GM12878 (cell line): Measurements from ENCODE around the gene DLG2. TPM values are rescaled to one million over a fixed set of nuclear protein-coding genes. Genes with fewer than 3 reads are reported as not detected.

Experiments
- ATAC-seq: fragments of 200-7000 bp; cut with Tn5 transposase; 3 replicates; pipeline ENCODE4 v1.9.1; 2020; ENCODE audit warnings: mild to moderate bottlenecking, moderate library complexity
- BruUV-seq: library from RNA; stranded (reverse); fragments of 400-500 nt; replicated peaks from 2 replicates; lab custom pipeline; 2021; lab: Mats Ljungman, UMichigan
- CTCF ChIA-PET: fragments of 300-600 bp; sonication (Branson Sonifier 250); formaldehyde crosslinking; extraction: SDS; loops from one replicate; lab custom pipeline; 2021; ENCODE audit warnings: inconsistent platforms; lab: Yijun Ruan, JAX
- POLR2A ChIA-PET: fragments of 350-600 bp; formaldehyde crosslinking; extraction: SDS; loops from one replicate; lab custom pipeline; 2021; ENCODE audit warnings: inconsistent platforms; lab: Charles Lee
- RAD21 ChIA-PET: fragments of 300-600 bp; sonication (Branson Sonifier 250); formaldehyde crosslinking; loops from one replicate; lab custom pipeline; 2023; ENCODE audit warnings: antibody characterized with exemption; ENCODE audit not compliant: unreplicated experiment; lab: Charles Lee
- SMC1A ChIA-PET: fragments of 300-600 bp; sonication (Branson Sonifier 250); formaldehyde crosslinking; loops from one replicate; lab custom pipeline; 2023; ENCODE audit not compliant: unreplicated experiment, uncharacterized antibody; lab: Charles Lee
- DNase-seq: peaks from one replicate; pipeline ENCODE4 v3.0.0-alpha.2; 2011; ENCODE audit warnings: low read depth, low spot score
- FAIRE-seq: peaks from 3 replicates; lab custom pipeline; 2011; peaks lifted over from hg19 to GRCh38; lab: Jason Lieb, UNC
- H2AFZ ChIP-seq: 2 replicates; pipeline ENCODE4 v1.6.0; 2011; ENCODE audit warnings: low read depth, low read length, control low read depth; ENCODE audit not compliant: control insufficient read depth
- H3K27ac ChIP-seq: 2 replicates; pipeline ENCODE4 v1.5.1; 2011; ENCODE audit warnings: control low read depth; ENCODE audit not compliant: control insufficient read depth, insufficient read depth
- H3K27me3 ChIP-seq, 2 experiments: replicated peaks in 1 of 2; 2 replicates each; pipeline versions ENCODE4 v1.6.0 to v1.6.1; 2011; ENCODE audit warnings: low read length in 1 of 2; ENCODE audit not compliant: control insufficient read depth in 2 of 2, insufficient read depth in 2 of 2
- H3K36me3 ChIP-seq, 2 experiments: 2 replicates each; pipeline ENCODE4 v1.5.1; 2011; ENCODE audit warnings: low read length in 1 of 2; ENCODE audit not compliant: control insufficient read depth in 2 of 2, insufficient read depth in 2 of 2
- H3K4me1 ChIP-seq: 2 replicates; pipeline ENCODE4 v1.6.1; 2011; ENCODE audit warnings: mild to moderate bottlenecking, low read length, moderate library complexity, mixed read lengths; ENCODE audit not compliant: control insufficient read depth, insufficient read depth
- H3K4me2 ChIP-seq: 2 replicates; pipeline ENCODE4 v1.6.0; 2011; ENCODE audit warnings: control low read depth; ENCODE audit not compliant: control insufficient read depth, insufficient read depth
- H3K4me3 ChIP-seq: fragments of 200-600 bp; sonication (generic); 2 replicates; pipeline ENCODE4 v1.5.1; 2016
- H3K79me2 ChIP-seq: 2 replicates; pipeline ENCODE4 v1.6.0; 2011; ENCODE audit warnings: low read length; ENCODE audit not compliant: control insufficient read depth, insufficient read depth
- H3K9ac ChIP-seq: 2 replicates; pipeline ENCODE4 v1.8.0; 2011; ENCODE audit warnings: low read length, control low read depth, mixed read lengths; ENCODE audit not compliant: control insufficient read depth, insufficient read depth
- H3K9me3 ChIP-seq: replicated peaks from 3 replicates; pipeline ENCODE4 v1.5.1; 2011; ENCODE audit warnings: mild to moderate bottlenecking, low read length; ENCODE audit not compliant: control insufficient read depth, insufficient read depth
- H4K20me1 ChIP-seq: 2 replicates; pipeline ENCODE4 v1.6.0; 2011; ENCODE audit not compliant: control insufficient read depth, insufficient read depth
- ATF7 ChIP-seq: fragments of 450-650 bp; IDR thresholded peaks from 2 replicates; pipeline ENCODE4 v1.6.1; 2016; ENCODE audit warnings: low read depth, mild to moderate bottlenecking
- BACH1 ChIP-seq: fragments of 450-650 bp; IDR thresholded peaks from 2 replicates; pipeline ENCODE4 v1.6.1; 2017; ENCODE audit warnings: mild to moderate bottlenecking, borderline replicate concordance
- FOXM1 ChIP-seq: IDR thresholded peaks from 2 replicates; pipeline ENCODE4 v1.6.1; 2012; ENCODE audit warnings: low read depth, mild to moderate bottlenecking, inconsistent platforms, low read length, moderate library complexity
- NFXL1 ChIP-seq: fragments of 450-650 bp; IDR thresholded peaks from 2 replicates; pipeline ENCODE4 v1.6.1; 2017; ENCODE audit warnings: antibody characterized with exemption, mild to moderate bottlenecking, borderline replicate concordance
- NRF1 ChIP-seq: conservative IDR thresholded peaks from 2 replicates; pipeline ENCODE4 v1.6.1; 2011; ENCODE audit warnings: mild to moderate bottlenecking, low read depth, low read length, improper control_type of control experiment
- POLR2AphosphoS2 ChIP-seq: IDR thresholded peaks from 2 replicates; pipeline ENCODE4 v1.6.1; 2011; ENCODE audit warnings: low read depth, mild to moderate bottlenecking, low read length, improper control_type of control experiment, moderate library complexity
- RBBP5 ChIP-seq: fragments of 200-600 bp; sonication (generic); conservative IDR thresholded peaks from 2 replicates; pipeline ENCODE4 v1.6.1; 2016
- SIX5 ChIP-seq: IDR thresholded peaks from 2 replicates; pipeline ENCODE4 v1.6.1; 2011; ENCODE audit warnings: mild to moderate bottlenecking, low read depth, low read length, moderate library complexity; ENCODE audit not compliant: severe bottlenecking
- SMC3 ChIP-seq: IDR thresholded peaks from 2 replicates; pipeline ENCODE4 v1.6.1; 2011; ENCODE audit warnings: low read length, improper control_type of control experiment, borderline replicate concordance
- TCF7 ChIP-seq: IDR thresholded peaks from 2 replicates; pipeline ENCODE4 v1.6.1; 2014; ENCODE audit warnings: antibody characterized with exemption, borderline replicate concordance
- ZNF217 ChIP-seq: fragments of 450-650 bp; IDR thresholded peaks from 2 replicates; pipeline ENCODE4 v1.6.1; 2017; ENCODE audit warnings: antibody characterized with exemption, mild to moderate bottlenecking
- WGBS: methylation state at CpG from one replicate; pipeline ENCODE4 v1.1.6; 2016; ENCODE audit warnings: low lambda C conversion rate; ENCODE audit not compliant: insufficient replicate concordance, insufficient coverage; ENCODE audit errors: missing lambda C conversion rate; 5-methylcytosine and 5-hydroxymethylcytosine counted together
- in situ Hi-C: fragments of 300-500 bp; cut with MboI; formaldehyde crosslinking; loops from 9 replicates; pipeline ENCODE4 v1.14.3; 2018; ENCODE audit warnings: mixed read lengths
- intact Hi-C: fragments of 100-400 bp; cut with micrococcal nuclease; formaldehyde crosslinking; loops from one replicate; pipeline ENCODE4 v1.14.2; 2022; ENCODE audit not compliant: unreplicated experiment
- polyA plus RNA-seq, 11 experiments: library from polyadenylated mRNA; depleted of rRNA in 4 of 11; unstranded in 6 of 11; stranded (reverse) in 5 of 11; fragments of >200 nt; fragmentation: Nextera tagmentation in 4 of 11; fragmentation: Illumina TruSeq in 1 of 11; extraction: Ambion mirVana in 4 of 11; extraction: Trizol in 1 of 11; gene quantifications; 1 replicate in 1 of 11; 2 replicates in 10 of 11; pipeline versions ENCODE4 v1.2.1 to v1.2.3, GENCODE V29; 2011 to 2016; ENCODE audit warnings: inconsistent platforms in 2 of 11, missing spikeins in 2 of 11, low read depth in 1 of 11
- total RNA-seq, 4 experiments: library from RNA; depleted of rRNA in 3 of 4; stranded (reverse); fragments of >200 nt in 3 of 4; fragmentation: Illumina TruSeq in 1 of 4; extraction: Trizol in 1 of 4; gene quantifications; 2 replicates each; pipeline versions ENCODE4 v1.2.1 to v1.2.3, GENCODE V29; 2013 to 2021
- TF ChIP-seq, protein P1 (sequence below): fragments of 450-650 bp; IDR thresholded peaks from 2 replicates; pipeline ENCODE4 v1.6.1; 2017; ENCODE audit warnings: borderline replicate concordance
- TF ChIP-seq, protein P2 (sequence below): fragments of 450-650 bp; IDR thresholded peaks from 2 replicates; pipeline ENCODE4 v1.6.1; 2017; ENCODE audit warnings: mild to moderate bottlenecking, low read depth, inconsistent platforms; ENCODE audit not compliant: poor library complexity, severe bottlenecking
- TF ChIP-seq, protein P3 (sequence below): IDR thresholded peaks from 2 replicates; pipeline ENCODE4 v1.6.1; 2011; ENCODE audit warnings: low read depth, mild to moderate bottlenecking, low read length, moderate library complexity, borderline replicate concordance; ENCODE audit errors: extremely low read depth
- TF ChIP-seq, protein P4 (sequence below): IDR thresholded peaks from 2 replicates; pipeline ENCODE4 v1.6.1; 2011; ENCODE audit warnings: mild to moderate bottlenecking, low read depth, low read length, moderate library complexity; ENCODE audit not compliant: insufficient replicate concordance

The DLG2 gene
- total and polyA plus RNA-seq, 10 of the 15 experiments (the other 5 are each of a cell fraction or from before 2014, with no cell fraction given): 0.09 to 0.98 (median 0.35) TPM

DNA sequence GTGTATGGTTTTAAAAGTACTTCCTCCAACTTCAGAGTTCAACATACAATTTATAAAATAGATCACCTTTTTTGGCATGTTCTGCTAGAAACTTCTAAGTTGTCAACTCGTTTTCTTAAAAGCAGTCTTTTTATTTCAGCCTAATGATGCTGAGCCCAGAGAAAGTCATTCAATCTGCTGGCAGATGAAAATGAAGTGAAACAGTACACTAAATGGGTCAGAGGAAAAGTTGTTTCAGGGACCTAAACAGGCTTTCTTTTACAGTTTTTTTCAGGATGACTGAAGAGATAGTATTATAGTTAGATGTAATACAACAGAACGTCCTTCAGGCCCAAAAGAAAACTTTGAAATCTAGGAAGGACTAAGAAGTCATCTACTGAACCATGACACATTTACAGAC is 1498.3 kb downstream of the DLG2 start (continued):
- TF ChIP-seq, protein P1, sequence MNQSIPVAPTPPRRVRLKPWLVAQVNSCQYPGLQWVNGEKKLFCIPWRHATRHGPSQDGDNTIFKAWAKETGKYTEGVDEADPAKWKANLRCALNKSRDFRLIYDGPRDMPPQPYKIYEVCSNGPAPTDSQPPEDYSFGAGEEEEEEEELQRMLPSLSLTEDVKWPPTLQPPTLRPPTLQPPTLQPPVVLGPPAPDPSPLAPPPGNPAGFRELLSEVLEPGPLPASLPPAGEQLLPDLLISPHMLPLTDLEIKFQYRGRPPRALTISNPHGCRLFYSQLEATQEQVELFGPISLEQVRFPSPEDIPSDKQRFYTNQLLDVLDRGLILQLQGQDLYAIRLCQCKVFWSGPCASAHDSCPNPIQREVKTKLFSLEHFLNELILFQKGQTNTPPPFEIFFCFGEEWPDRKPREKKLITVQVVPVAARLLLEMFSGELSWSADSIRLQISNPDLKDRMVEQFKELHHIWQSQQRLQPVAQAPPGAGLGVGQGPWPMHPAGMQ: no peak
- no peak for TF ChIP-seq POLR2AphosphoS2
- no peak for TF ChIP-seq NFXL1
- no peak for TF ChIP-seq ATF7
- TF ChIP-seq SIX5: no peak
- TF ChIP-seq, protein P2, sequence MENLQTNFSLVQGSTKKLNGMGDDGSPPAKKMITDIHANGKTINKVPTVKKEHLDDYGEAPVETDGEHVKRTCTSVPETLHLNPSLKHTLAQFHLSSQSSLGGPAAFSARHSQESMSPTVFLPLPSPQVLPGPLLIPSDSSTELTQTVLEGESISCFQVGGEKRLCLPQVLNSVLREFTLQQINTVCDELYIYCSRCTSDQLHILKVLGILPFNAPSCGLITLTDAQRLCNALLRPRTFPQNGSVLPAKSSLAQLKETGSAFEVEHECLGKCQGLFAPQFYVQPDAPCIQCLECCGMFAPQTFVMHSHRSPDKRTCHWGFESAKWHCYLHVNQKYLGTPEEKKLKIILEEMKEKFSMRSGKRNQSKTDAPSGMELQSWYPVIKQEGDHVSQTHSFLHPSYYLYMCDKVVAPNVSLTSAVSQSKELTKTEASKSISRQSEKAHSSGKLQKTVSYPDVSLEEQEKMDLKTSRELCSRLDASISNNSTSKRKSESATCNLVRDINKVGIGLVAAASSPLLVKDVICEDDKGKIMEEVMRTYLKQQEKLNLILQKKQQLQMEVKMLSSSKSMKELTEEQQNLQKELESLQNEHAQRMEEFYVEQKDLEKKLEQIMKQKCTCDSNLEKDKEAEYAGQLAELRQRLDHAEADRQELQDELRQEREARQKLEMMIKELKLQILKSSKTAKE: no peak
- TF ChIP-seq TCF7: no peak
- no peak for TF ChIP-seq FOXM1

DNA sequence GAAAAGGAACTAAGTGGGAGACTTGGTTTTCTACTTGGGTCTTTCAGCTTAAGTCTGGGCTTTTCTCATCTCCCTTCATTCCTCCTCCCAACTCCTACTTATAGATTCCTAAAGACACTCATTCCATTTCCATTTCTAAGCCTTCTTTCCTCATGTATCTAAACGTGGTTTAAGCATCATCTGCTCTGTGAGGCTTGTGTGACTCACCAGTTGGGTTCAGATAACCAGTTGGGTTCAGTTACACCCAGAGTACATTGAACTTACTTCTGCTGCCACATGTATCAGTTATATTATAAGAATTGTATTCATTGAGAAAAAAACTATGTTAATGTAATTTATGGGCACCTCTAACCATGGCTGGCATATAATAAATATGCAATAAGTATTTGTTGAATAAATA is 1509.8 kb downstream of the DLG2 start:
- Histone ChIP-seq H2AFZ (no peak overlapping the region), H3K9me3 (no peaks in the 10 kb centered on the region), H3K27ac (no peak overlapping the region), H3K4me3 (no peak overlapping the region), H3K36me3 (no peaks in the 10 kb centered on the region), H3K9ac (no peak overlapping the region), H3K27me3 (no peaks in the 10 kb centered on the region), H3K4me1 (no peaks in the 10 kb centered on the region), H4K20me1 (no peaks in the 10 kb centered on the region), H3K4me2 (no peak overlapping the region), H3K79me2 (no peaks in the 10 kb centered on the region)
- ChIA-PET RAD21 (no interaction called here), SMC1A (no interaction called here), POLR2A (no interaction called here), CTCF (no interaction called here)
- ATAC-seq (no peak), DNase-seq (no peak), FAIRE-seq (no peak)
- intact Hi-C loops: no loop called here
- 0% methylated on average over 1 of the region's 1 CpG for whole genome bisulfite sequencing
- BruUV-seq: no TSS peak
- in situ Hi-C loops: no loop called here
- TF ChIP-seq BACH1 (no peak), SMC3 (no peak), RBBP5 (no peak), NRF1 (no peak), ZNF217 (no peak)
- TF ChIP-seq, protein P3, sequence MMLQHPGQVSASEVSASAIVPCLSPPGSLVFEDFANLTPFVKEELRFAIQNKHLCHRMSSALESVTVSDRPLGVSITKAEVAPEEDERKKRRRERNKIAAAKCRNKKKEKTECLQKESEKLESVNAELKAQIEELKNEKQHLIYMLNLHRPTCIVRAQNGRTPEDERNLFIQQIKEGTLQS: no peak
- TF ChIP-seq, protein P1: no peak
- TF ChIP-seq, protein P4, sequence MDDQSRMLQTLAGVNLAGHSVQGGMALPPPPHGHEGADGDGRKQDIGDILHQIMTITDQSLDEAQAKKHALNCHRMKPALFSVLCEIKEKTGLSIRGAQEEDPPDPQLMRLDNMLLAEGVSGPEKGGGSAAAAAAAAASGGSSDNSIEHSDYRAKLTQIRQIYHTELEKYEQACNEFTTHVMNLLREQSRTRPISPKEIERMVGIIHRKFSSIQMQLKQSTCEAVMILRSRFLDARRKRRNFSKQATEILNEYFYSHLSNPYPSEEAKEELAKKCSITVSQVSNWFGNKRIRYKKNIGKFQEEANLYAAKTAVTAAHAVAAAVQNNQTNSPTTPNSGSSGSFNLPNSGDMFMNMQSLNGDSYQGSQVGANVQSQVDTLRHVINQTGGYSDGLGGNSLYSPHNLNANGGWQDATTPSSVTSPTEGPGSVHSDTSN: no peak
